H1 (cell line): ENCODE data around the gene DIDO1. TPM values are rescaled to one million over a fixed set of nuclear protein-coding genes. Genes with fewer than 3 reads are reported as not detected.

ENCODE experiments used
- KDM4A ChIP-seq: IDR thresholded peaks from one replicate; pipeline ENCODE4 v1.7.1; 2012; ENCODE audit warnings: low read depth, mild to moderate bottlenecking, moderate library complexity, low read length, inconsistent platforms; ENCODE audit not compliant: severe bottlenecking
- MAFK ChIP-seq: IDR thresholded peaks from 2 replicates; pipeline ENCODE4 v1.6.1; 2012; ENCODE audit warnings: low read depth, mild to moderate bottlenecking, improper control_type of control experiment, low read length
- RNF2 ChIP-seq: fragments of 200-900, 300-1000 bp; sonication (generic); IDR thresholded peaks from 2 replicates; pipeline ENCODE4 v1.7.1; 2016; ENCODE audit warnings: borderline replicate concordance, low read depth, mild to moderate bottlenecking, antibody characterized with exemption, low read length; ENCODE audit not compliant: poor library complexity, severe bottlenecking; ENCODE audit errors: missing control alignments
- SIRT6 ChIP-seq: IDR thresholded peaks from one replicate; pipeline ENCODE4 v1.7.1; 2012; ENCODE audit warnings: low read length, inconsistent platforms
- polyA plus RNA-seq, 7 experiments: library from polyadenylated mRNA; depleted of rRNA in 3 of 7; stranded (reverse) in 5 of 7; unstranded in 2 of 7; fragments of >200 nt in 5 of 7; fragments of 200-250 nt in 2 of 7; gene quantifications; 1 replicate in 5 of 7; 2 replicates in 1 of 7; 4 replicates in 1 of 7; pipeline versions ENCODE4 v1.2.1 to v1.2.3, GENCODE V29; 2011 to 2013; ENCODE audit warnings: missing spikeins in 2 of 7, mixed read lengths in 2 of 7
- total RNA-seq: library from RNA; stranded (reverse); fragmentation: NEBNext Ultra II Directional; extraction: Animal tissue kit (Norgen Biotek cat#: 25700); gene quantifications from 2 replicates; pipeline ENCODE4 v1.2.1, GENCODE V29; 2021

Gene DIDO1
- total and polyA plus RNA-seq, 2 of the 8 experiments (the other 6 are each of a cell fraction or from before 2014, with no cell fraction given) = 53.6 to 82.8 TPM

DNA sequence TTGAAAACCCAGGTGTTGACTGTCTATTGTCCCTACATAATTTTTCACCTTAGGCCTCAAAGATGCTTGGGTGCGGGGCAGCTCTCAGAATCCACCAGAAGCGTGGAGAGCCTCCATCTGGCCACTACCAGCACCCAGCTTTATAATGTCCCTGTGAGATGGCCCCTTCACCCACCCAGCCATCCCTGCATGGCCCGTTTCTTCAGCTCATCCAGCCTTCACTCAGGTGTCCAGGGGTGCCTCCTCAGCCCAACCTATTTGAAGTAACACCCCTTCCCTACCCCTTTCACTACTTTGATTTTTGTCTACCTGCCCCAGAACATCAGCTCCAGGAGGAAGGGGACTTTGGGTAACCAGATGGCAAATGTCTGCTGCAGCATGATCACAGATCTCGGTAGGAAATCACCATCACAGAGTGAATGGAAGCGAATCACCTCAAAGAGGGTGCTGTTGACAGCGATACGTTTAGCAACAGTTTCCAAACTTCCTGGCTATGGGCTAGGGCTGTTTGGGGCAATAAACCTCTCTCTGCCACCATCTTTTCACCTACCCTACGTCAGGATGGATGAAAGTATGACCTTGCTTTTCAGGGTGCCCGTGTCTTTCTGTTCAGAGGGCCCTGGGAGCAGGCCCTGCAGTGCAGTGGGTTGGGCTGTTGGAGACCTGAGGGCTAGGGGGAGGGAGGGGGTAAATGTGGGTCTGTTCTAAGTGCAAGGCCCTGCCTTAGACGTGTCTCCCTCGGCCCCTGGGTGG is 25.0 kb upstream of the DIDO1 start (continued):
- TF ChIP-seq SIRT6 (no peak), RNF2 (no peak), MAFK (no peak), KDM4A (no peak)
